Measurements from ENCODE around the gene ITPRIPL2.

- TF ChIP-seq CTCF (IDR thresholded peaks at IDR 0.05) (no peak), POLR2A (IDR thresholded peaks at IDR 0.05) (no peak)
Observed at GRCh38 chr16:19084879-19085278, 28.9 kb upstream of the ITPRIPL2 start.
